SH-SY5Y (cell line): ENCODE results near the gene PRKRIP1.

Source experiments
- GATA2 ChIP-seq: IDR thresholded peaks from 2 replicates; pipeline ENCODE4 v1.6.1; 2011; ENCODE audit warnings: mild to moderate bottlenecking, low read depth, low read length
- GATA3 ChIP-seq: IDR thresholded peaks from 2 replicates; pipeline ENCODE4 v1.6.1; 2011; ENCODE audit warnings: low read depth, mild to moderate bottlenecking, low read length, moderate library complexity

DNA sequence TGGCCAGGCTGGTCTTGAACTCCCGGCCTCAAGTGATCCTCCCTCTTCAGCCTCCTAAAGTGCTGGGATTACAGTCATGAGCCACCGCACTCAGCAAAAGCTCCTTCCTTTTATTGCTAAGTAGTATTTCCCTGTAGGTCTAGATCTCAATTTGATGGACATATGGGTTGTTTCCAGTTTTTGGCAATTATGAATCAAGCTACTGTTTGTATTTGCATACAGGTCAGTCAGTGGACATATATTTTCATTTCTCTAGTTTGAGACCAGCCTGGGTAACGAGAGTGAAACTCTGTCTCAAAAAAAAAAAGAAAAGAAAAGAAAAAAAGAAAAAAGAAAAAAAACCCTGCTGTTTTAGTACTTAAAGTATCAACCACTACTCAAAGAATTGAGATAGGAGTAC is 6.4 kb upstream of the PRKRIP1 start:
- no peak for TF ChIP-seq GATA3
- no peak for TF ChIP-seq GATA2
